HG02798 (cell line): ENCODE results near the gene PHAX.
"Not testable (repeated sequence)": the region's sequence is repeated elsewhere in the genome, so short reads cannot be mapped to it uniquely, and the experiment has no call there.

Experiments
- ATAC-seq: cut with Tn5 transposase; IDR thresholded peaks from one replicate; pipeline ENCODE4 v1.9.1; 2021; ENCODE audit warnings: mild to moderate bottlenecking; ENCODE audit not compliant: unreplicated experiment, poor library complexity

The PHAX gene

GRCh38 chr5:126650463-126650862 lies 49.7 kb downstream of the PHAX start:
- ATAC-seq, result no peak

- ATAC-seq, result no peak
Measured at GRCh38 chr5:126651013-126651577, 50.3 kb downstream of the PHAX start.

- no peak for ATAC-seq
Measured at GRCh38 chr5:126656401-126657007, 55.8 kb downstream of the PHAX start.

- ATAC-seq, result no peak
Measured at GRCh38 chr5:126658561-126658960, 57.8 kb downstream of the PHAX start.

- ATAC-seq, result peak; percentile 34
Measured at GRCh38 chr5:126659805-126660482, 59.2 kb downstream of the PHAX start.

GRCh38 chr5:126664586-126664985 lies 63.8 kb downstream of the PHAX start:
- no peak for ATAC-seq

- ATAC-seq, result not testable (repeated sequence)
Measured at GRCh38 chr5:126670109-126670508, 69.4 kb downstream of the PHAX start.

GRCh38 chr5:126671681-126672080 lies 70.9 kb downstream of the PHAX start:
- not testable (repeated sequence) for ATAC-seq

GRCh38 chr5:126673477-126673876 lies 72.7 kb downstream of the PHAX start:
- ATAC-seq, result no peak

- no peak for ATAC-seq
Measured at GRCh38 chr5:126674145-126674544, 73.4 kb downstream of the PHAX start.

GRCh38 chr5:126675338-126675737 lies 74.6 kb downstream of the PHAX start:
- no peak for ATAC-seq

GRCh38 chr5:126676195-126676624 lies 75.5 kb downstream of the PHAX start:
- ATAC-seq, result peak; percentile 72
